GM12892 (cell line): ENCODE data around the gene SENP6.

Experiments
- POLR2AphosphoS5 ChIP-seq: IDR thresholded peaks from 2 replicates; pipeline ENCODE4 v1.6.1; 2011; ENCODE audit warnings: low read depth, low read length, control low read depth
- TAF1 ChIP-seq: IDR thresholded peaks from 2 replicates; pipeline ENCODE4 v1.6.1; 2011; ENCODE audit warnings: low read depth, mild to moderate bottlenecking, control low read depth, low read length, borderline replicate concordance

GRCh38 chr6:75601304-75602245 lies at the start of gene SENP6:
- TF ChIP-seq POLR2AphosphoS5 (peak; percentile 87), TAF1 (peak; percentile 59)
